GM21528 (cell line): Measurements from ENCODE around the gene ACTL7A.
"Not testable (repeated sequence)": the region's sequence is repeated elsewhere in the genome, so short reads cannot be mapped to it uniquely, and the experiment has no call there.

Experiments
- ATAC-seq: cut with Tn5 transposase; IDR thresholded peaks from one replicate; pipeline ENCODE4 v1.9.1; 2021; ENCODE audit warnings: mild to moderate bottlenecking, moderate library complexity; ENCODE audit not compliant: unreplicated experiment, low FRiP score

ACTL7A gene

GRCh38 chr9:108861997-108862396 is at the start of gene ACTL7A:
ACTL7A (plus strand) TSS chr9:108862266; CDS start chr9:108862323, 57 bp downstream.
- no peak for ATAC-seq

GRCh38 chr9:108812396-108813025 is 49.6 kb upstream of the ACTL7A start:
- ATAC-seq: no peak

GRCh38 chr9:108813951-108814601 is 48.0 kb upstream of the ACTL7A start:
- ATAC-seq: no peak

GRCh38 chr9:108815156-108815555 is 46.9 kb upstream of the ACTL7A start:
- no peak for ATAC-seq

- no peak for ATAC-seq
These were observed 46.0 kb upstream of the ACTL7A start for GRCh38 chr9:108816037-108816436.

GRCh38 chr9:108823829-108824228 is 38.2 kb upstream of the ACTL7A start:
- no peak for ATAC-seq

- ATAC-seq: no peak
These were observed 31.8 kb upstream of the ACTL7A start for GRCh38 chr9:108830272-108830671.

- no peak for ATAC-seq
These were observed 30.4 kb upstream of the ACTL7A start for GRCh38 chr9:108831496-108832178.

- no peak for ATAC-seq
These were observed 29.9 kb upstream of the ACTL7A start for GRCh38 chr9:108832179-108832500.

- no peak for ATAC-seq
These were observed 27.0 kb upstream of the ACTL7A start for GRCh38 chr9:108834959-108835665.

GRCh38 chr9:108835831-108836230 is 26.2 kb upstream of the ACTL7A start:
- no peak for ATAC-seq

GRCh38 chr9:108836319-108836718 is 25.7 kb upstream of the ACTL7A start:
- no peak for ATAC-seq

GRCh38 chr9:108836781-108837180 is 25.3 kb upstream of the ACTL7A start:
- no peak for ATAC-seq

GRCh38 chr9:108837530-108837929 is 24.5 kb upstream of the ACTL7A start:
- no peak for ATAC-seq

GRCh38 chr9:108838017-108838416 is 24.0 kb upstream of the ACTL7A start:
- ATAC-seq: no peak

GRCh38 chr9:108839561-108839960 is 22.5 kb upstream of the ACTL7A start:
- ATAC-seq: not testable (repeated sequence)

- no peak for ATAC-seq
These were observed 19.3 kb upstream of the ACTL7A start for GRCh38 chr9:108842610-108843295.

- ATAC-seq: no peak
These were observed 17.7 kb upstream of the ACTL7A start for GRCh38 chr9:108844391-108844790.

- no peak for ATAC-seq
These were observed 17.2 kb upstream of the ACTL7A start for GRCh38 chr9:108844856-108845255.

- no peak for ATAC-seq
These were observed 16.6 kb upstream of the ACTL7A start for GRCh38 chr9:108845507-108845906.

GRCh38 chr9:108845947-108846346 is 16.1 kb upstream of the ACTL7A start:
- ATAC-seq: no peak
